Esophagus squamous epithelium (tissue), 4 donors: ENCODE measurements around the gene TFF1.

Source experiments
- POLR2A ChIP-seq, 4 donors: fragments of 450-650 bp; IDR thresholded peaks; one replicate each; pipeline ENCODE4 v1.6.1; 2017; ENCODE audit warnings: antibody characterized with exemption in 4 of 4, mild to moderate bottlenecking in 4 of 4, moderate library complexity in 3 of 4
- TF ChIP-seq, protein P1 (sequence below), 6 experiments: fragments of 450-650 bp in 4 of 6; fragments of 200-600 bp in 2 of 6; sonication (generic) in 2 of 6; IDR thresholded peaks; one replicate each; pipeline ENCODE4 v1.5.1; 2016 to 2019; ENCODE audit warnings: antibody characterized with exemption in 6 of 6, mild to moderate bottlenecking in 4 of 6, moderate library complexity in 4 of 6

DNA sequence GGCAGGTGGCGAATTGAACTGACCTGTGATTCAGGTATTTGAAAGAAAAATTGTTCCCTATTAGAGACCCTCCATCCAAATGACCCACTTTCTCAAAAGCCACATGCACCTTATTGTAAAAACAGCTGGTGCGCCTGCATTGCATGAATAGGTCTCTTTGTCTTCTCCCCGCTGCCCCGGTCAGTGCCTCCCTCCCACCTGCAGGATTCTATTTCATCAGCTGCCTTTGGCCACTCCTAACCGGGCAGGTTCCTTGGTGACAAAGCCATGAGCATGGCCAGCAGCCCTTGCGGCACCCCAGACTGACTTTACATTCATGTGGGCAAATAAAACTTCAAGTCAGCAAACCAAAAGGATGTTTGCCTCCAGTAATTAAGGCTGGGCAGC lies 23.1 kb upstream of the TFF1 start:
- TF ChIP-seq, protein P1, sequence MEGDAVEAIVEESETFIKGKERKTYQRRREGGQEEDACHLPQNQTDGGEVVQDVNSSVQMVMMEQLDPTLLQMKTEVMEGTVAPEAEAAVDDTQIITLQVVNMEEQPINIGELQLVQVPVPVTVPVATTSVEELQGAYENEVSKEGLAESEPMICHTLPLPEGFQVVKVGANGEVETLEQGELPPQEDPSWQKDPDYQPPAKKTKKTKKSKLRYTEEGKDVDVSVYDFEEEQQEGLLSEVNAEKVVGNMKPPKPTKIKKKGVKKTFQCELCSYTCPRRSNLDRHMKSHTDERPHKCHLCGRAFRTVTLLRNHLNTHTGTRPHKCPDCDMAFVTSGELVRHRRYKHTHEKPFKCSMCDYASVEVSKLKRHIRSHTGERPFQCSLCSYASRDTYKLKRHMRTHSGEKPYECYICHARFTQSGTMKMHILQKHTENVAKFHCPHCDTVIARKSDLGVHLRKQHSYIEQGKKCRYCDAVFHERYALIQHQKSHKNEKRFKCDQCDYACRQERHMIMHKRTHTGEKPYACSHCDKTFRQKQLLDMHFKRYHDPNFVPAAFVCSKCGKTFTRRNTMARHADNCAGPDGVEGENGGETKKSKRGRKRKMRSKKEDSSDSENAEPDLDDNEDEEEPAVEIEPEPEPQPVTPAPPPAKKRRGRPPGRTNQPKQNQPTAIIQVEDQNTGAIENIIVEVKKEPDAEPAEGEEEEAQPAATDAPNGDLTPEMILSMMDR (IDR thresholded peaks at IDR 0.05), result no peak
- no peak for TF ChIP-seq POLR2A (IDR thresholded peaks at IDR 0.05)
